OCI-LY1 (cell line): ENCODE results near the gene MAP3K9.

ENCODE experiments used
- H2AFZ ChIP-seq: fragments of 200-600 bp; sonication (generic), shearing (Covaris generic); 2 replicates; pipeline ENCODE4 v1.6.0; 2014; ENCODE audit warnings: antibody characterized with exemption, mild to moderate bottlenecking, low read length
- H3F3A ChIP-seq: fragments of 200-600 bp; sonication (generic), shearing (Covaris generic); 2 replicates; pipeline ENCODE4 v1.6.0; 2014; ENCODE audit warnings: mild to moderate bottlenecking, antibody characterized with exemption, low read length, moderate library complexity; ENCODE audit not compliant: insufficient read depth
- H3K27ac ChIP-seq: fragments of 200-600 bp; sonication (generic); 2 replicates; pipeline ENCODE4 v1.5.1; 2014; ENCODE audit warnings: low read length, mixed run types, mild to moderate bottlenecking, low read depth; ENCODE audit not compliant: poor library complexity, severe bottlenecking
- H3K27me3 ChIP-seq: fragments of 200-600 bp; sonication (generic); 2 replicates; pipeline ENCODE4 v1.6.0; 2014; ENCODE audit warnings: antibody characterized with exemption, mild to moderate bottlenecking, low read length, moderate library complexity; ENCODE audit not compliant: insufficient read depth
- H3K36me3 ChIP-seq: fragments of 200-600 bp; sonication (generic); 2 replicates; pipeline ENCODE4 v1.6.1; 2014; ENCODE audit warnings: mild to moderate bottlenecking, antibody characterized with exemption, low read length, moderate library complexity, mixed read lengths; ENCODE audit not compliant: insufficient read depth
- H3K4me1 ChIP-seq: fragments of 200-600 bp; sonication (generic); 2 replicates; pipeline ENCODE4 v1.5.1; 2014; ENCODE audit warnings: mild to moderate bottlenecking, low read length, moderate library complexity; ENCODE audit not compliant: insufficient read depth, severe bottlenecking
- H3K4me2 ChIP-seq: fragments of 200-600 bp; sonication (generic), shearing (Covaris generic); 2 replicates; pipeline ENCODE4 v1.6.1; 2014; ENCODE audit warnings: low read length
- H3K4me3 ChIP-seq: fragments of 200-600 bp; sonication (generic); 2 replicates; pipeline ENCODE4 v1.5.1; 2014; ENCODE audit warnings: low read length, low read depth, mild to moderate bottlenecking, mixed read lengths; ENCODE audit not compliant: poor library complexity, severe bottlenecking
- H3K79me2 ChIP-seq: fragments of 200-600 bp; shearing (Covaris generic); 2 replicates; pipeline ENCODE4 v1.6.1; 2016; ENCODE audit warnings: mixed run types, low read length, mixed read lengths; ENCODE audit not compliant: insufficient read depth
- H3K9ac ChIP-seq: fragments of 200-600 bp; sonication (generic), shearing (Covaris generic); 2 replicates; pipeline ENCODE4 v1.6.1; 2014; ENCODE audit warnings: mild to moderate bottlenecking, low read length, mixed read lengths
- H3K9me2 ChIP-seq: fragments of 200-600 bp; sonication (generic), shearing (Covaris generic); 2 replicates; pipeline ENCODE4 v1.6.1; 2014; ENCODE audit warnings: low read depth, mild to moderate bottlenecking, low read length, mixed read lengths
- H3K9me3 ChIP-seq: fragments of 200-600 bp; shearing (Covaris generic); 2 replicates; pipeline ENCODE4 v1.6.1; 2014; ENCODE audit warnings: low read length, mixed read lengths
- H4K20me1 ChIP-seq: fragments of 200-600 bp; sonication (generic), shearing (Covaris generic); 2 replicates; pipeline ENCODE4 v1.6.0; 2016; ENCODE audit warnings: mild to moderate bottlenecking, low read length; ENCODE audit not compliant: insufficient read depth
- EZH2 ChIP-seq: fragments of 200-600 bp; sonication (generic), shearing (Covaris generic); IDR thresholded peaks from 2 replicates; pipeline ENCODE4 v1.8.0; 2017; ENCODE audit warnings: borderline replicate concordance, mixed run types, mild to moderate bottlenecking, antibody characterized with exemption, low read length, moderate library complexity, mixed read lengths
- TF ChIP-seq, protein P1 (sequence below): fragments of 200-600 bp; sonication (generic), shearing (Covaris generic); IDR thresholded peaks from 2 replicates; pipeline ENCODE4 v1.5.1; 2017; ENCODE audit warnings: mild to moderate bottlenecking, antibody characterized with exemption, low read length, moderate library complexity, mixed read lengths

MAP3K9 gene

DNA sequence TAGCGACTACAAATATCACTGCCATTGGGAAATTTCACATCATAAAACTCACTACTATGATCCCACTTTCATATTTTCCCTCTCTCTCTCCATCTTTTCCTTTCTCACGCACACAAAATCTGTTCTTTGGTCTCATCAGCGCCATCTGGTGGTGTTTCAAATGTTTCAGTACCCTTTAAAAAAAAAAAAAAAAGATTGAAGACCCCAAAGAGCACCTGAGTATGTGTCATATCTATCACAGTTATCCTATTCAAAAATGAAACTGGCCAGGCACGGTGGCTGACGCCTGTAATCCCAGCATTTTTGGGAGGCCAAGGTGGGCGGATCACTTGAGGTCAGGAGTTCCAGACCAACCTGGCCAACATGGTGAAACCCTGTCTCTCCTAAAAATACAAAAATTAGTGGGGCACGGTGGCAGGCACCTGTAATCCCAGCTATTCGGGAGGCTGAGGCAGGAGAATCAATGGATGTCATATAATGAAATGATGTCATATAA lies 95.2 kb downstream of the MAP3K9 start:
- no peaks in the 10 kb centered on the region for H3K9me2 ChIP-seq
- H3F3A ChIP-seq, result no peaks in the 10 kb centered on the region
- no peak overlapping the region for H3K9ac ChIP-seq
- no peaks in the 10 kb centered on the region for H3K9me3 ChIP-seq
- no peaks in the 10 kb centered on the region for H3K27me3 ChIP-seq
- no peak overlapping the region for H3K4me2 ChIP-seq
- no peak overlapping the region for H2AFZ ChIP-seq
- no peak overlapping the region for H3K4me3 ChIP-seq
- no peaks in the 10 kb centered on the region for H3K4me1 ChIP-seq
- TF ChIP-seq EZH2, result no peak
- TF ChIP-seq, protein P1, sequence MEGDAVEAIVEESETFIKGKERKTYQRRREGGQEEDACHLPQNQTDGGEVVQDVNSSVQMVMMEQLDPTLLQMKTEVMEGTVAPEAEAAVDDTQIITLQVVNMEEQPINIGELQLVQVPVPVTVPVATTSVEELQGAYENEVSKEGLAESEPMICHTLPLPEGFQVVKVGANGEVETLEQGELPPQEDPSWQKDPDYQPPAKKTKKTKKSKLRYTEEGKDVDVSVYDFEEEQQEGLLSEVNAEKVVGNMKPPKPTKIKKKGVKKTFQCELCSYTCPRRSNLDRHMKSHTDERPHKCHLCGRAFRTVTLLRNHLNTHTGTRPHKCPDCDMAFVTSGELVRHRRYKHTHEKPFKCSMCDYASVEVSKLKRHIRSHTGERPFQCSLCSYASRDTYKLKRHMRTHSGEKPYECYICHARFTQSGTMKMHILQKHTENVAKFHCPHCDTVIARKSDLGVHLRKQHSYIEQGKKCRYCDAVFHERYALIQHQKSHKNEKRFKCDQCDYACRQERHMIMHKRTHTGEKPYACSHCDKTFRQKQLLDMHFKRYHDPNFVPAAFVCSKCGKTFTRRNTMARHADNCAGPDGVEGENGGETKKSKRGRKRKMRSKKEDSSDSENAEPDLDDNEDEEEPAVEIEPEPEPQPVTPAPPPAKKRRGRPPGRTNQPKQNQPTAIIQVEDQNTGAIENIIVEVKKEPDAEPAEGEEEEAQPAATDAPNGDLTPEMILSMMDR, result peak; percentile 72
- H3K27ac ChIP-seq, result no peak overlapping the region
- no peaks in the 10 kb centered on the region for H4K20me1 ChIP-seq
- H3K36me3 ChIP-seq, result no peaks in the 10 kb centered on the region
- H3K79me2 ChIP-seq, result no peaks in the 10 kb centered on the region

DNA sequence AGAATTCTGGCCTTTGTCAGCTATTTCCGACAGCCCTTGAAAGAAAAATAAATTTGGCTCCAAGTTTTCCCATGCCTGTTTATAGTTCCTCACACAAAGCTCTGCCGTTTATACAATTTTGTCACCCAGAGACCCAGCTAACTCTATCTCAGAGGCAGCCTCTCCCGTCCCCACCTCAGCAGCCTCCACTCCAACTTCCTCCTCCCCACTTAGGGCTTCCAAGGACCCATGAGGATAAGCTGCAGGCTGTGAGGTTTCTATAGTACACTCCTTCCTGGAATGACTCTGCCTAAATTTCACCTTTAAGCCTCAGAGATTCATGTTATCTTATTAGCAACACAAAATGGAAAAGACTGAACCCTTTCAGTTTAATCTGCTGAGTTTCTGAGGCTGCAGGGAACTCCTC lies 95.8 kb downstream of the MAP3K9 start:
- Histone ChIP-seq H3K79me2 (no peaks in the 10 kb centered on the region), H3K4me2 (no peak overlapping the region), H3K9me3 (no peaks in the 10 kb centered on the region), H3K9ac (no peak overlapping the region), H3F3A (no peaks in the 10 kb centered on the region), H3K9me2 (no peaks in the 10 kb centered on the region), H4K20me1 (no peaks in the 10 kb centered on the region), H3K4me3 (no peak overlapping the region), H3K4me1 (no peaks in the 10 kb centered on the region), H2AFZ (no peak overlapping the region), H3K27me3 (no peaks in the 10 kb centered on the region), H3K36me3 (no peaks in the 10 kb centered on the region), H3K27ac (no peak overlapping the region)
- TF ChIP-seq, protein P1, result no peak
- no peak for TF ChIP-seq EZH2

- TF ChIP-seq EZH2, result no peak
- TF ChIP-seq, protein P1, result no peak
- H3K9me2 ChIP-seq, result no peaks in the 10 kb centered on the region
- H3K79me2 ChIP-seq, result no peaks in the 10 kb centered on the region
- H3F3A ChIP-seq, result no peaks in the 10 kb centered on the region
- H3K9me3 ChIP-seq, result no peaks in the 10 kb centered on the region
- no peaks in the 10 kb centered on the region for H3K27me3 ChIP-seq
- no peaks in the 10 kb centered on the region for H4K20me1 ChIP-seq
- no peaks in the 10 kb centered on the region for H3K4me1 ChIP-seq
- no peak overlapping the region for H3K4me2 ChIP-seq
- H3K36me3 ChIP-seq, result no peaks in the 10 kb centered on the region
- H3K9ac ChIP-seq, result no peak overlapping the region
- H3K27ac ChIP-seq, result no peak overlapping the region
- H3K4me3 ChIP-seq, result no peak overlapping the region
- no peak overlapping the region for H2AFZ ChIP-seq
Measured at GRCh38 chr14:70713096-70713495, 96.2 kb downstream of the MAP3K9 start.
